HG03108 (cell line): ENCODE measurements around the gene ADCY7.
"Not testable (repeated sequence)": the region's sequence is repeated elsewhere in the genome, so short reads cannot be mapped to it uniquely, and the experiment has no call there.

ENCODE experiments used
- ATAC-seq: cut with Tn5 transposase; IDR thresholded peaks from one replicate; pipeline ENCODE4 v1.9.1; 2021; ENCODE audit warnings: moderate library complexity; ENCODE audit not compliant: unreplicated experiment

The ADCY7 gene

GRCh38 chr16:50332599-50332998 lies 66.2 kb downstream of the ADCY7 start:
- no peak for ATAC-seq

- no peak for ATAC-seq
Observed at GRCh38 chr16:50334106-50334975, 68.0 kb downstream of the ADCY7 start.

- ATAC-seq, result peak; percentile 51
Observed at GRCh38 chr16:50335196-50335958, 69.0 kb downstream of the ADCY7 start.

GRCh38 chr16:50336884-50337283 lies 70.5 kb downstream of the ADCY7 start:
- ATAC-seq, result no peak

- ATAC-seq, result no peak
Observed at GRCh38 chr16:50338371-50339231, 72.2 kb downstream of the ADCY7 start.

GRCh38 chr16:50340578-50340977 lies 74.2 kb downstream of the ADCY7 start:
- ATAC-seq, result no peak

GRCh38 chr16:50343566-50343965 lies 77.2 kb downstream of the ADCY7 start:
- ATAC-seq, result not testable (repeated sequence)

- not testable (repeated sequence) for ATAC-seq
Observed at GRCh38 chr16:50345210-50345609, 78.9 kb downstream of the ADCY7 start.

- no peak for ATAC-seq
Observed at GRCh38 chr16:50351116-50351515, 84.8 kb downstream of the ADCY7 start.

GRCh38 chr16:50351952-50352351 lies 85.6 kb downstream of the ADCY7 start:
- no peak for ATAC-seq

GRCh38 chr16:50354082-50354481 lies 87.7 kb downstream of the ADCY7 start:
- no peak for ATAC-seq

- ATAC-seq, result no peak
Observed at GRCh38 chr16:50354629-50355456, 88.5 kb downstream of the ADCY7 start.

GRCh38 chr16:50359626-50360025 lies 93.3 kb downstream of the ADCY7 start:
- no peak for ATAC-seq

GRCh38 chr16:50360033-50360778 lies 93.9 kb downstream of the ADCY7 start:
- no peak for ATAC-seq

GRCh38 chr16:50360779-50361178 lies 94.4 kb downstream of the ADCY7 start:
- no peak for ATAC-seq

- no peak for ATAC-seq
Observed at GRCh38 chr16:50363656-50364055, 97.3 kb downstream of the ADCY7 start.

GRCh38 chr16:50365791-50366575 lies 99.6 kb downstream of the ADCY7 start:
- no peak for ATAC-seq
